Omental fat pad (tissue), 4 donors: ENCODE data around the gene LRCH3. TPM values are rescaled to one million over a fixed set of nuclear protein-coding genes. Genes with fewer than 3 reads are reported as not detected.
"Not testable (repeated sequence)": the region's sequence is repeated elsewhere in the genome, so short reads cannot be mapped to it uniquely, and the experiment has no call there.

Source experiments
- ATAC-seq: fragments of 150-250 bp; one replicate; pipeline ENCODE4 v1.9.1; 2016; ENCODE audit warnings: mild to moderate bottlenecking, moderate library complexity; ENCODE audit not compliant: low FRiP score
- DNase-seq: peaks from one replicate; pipeline ENCODE4 v3.0.0-alpha.2; 2019; ENCODE audit warnings: low spot score
- total RNA-seq, 4 donors: library from RNA; depleted of rRNA; stranded (reverse); fragments of >200 nt; gene quantifications; one replicate each; pipeline ENCODE4 v1.1.0, GENCODE V29; 2016
- TF ChIP-seq, protein P1 (sequence below), 3 donors: fragments of 450-650 bp; IDR thresholded peaks; one replicate each; pipeline ENCODE4 v1.5.1; 2016 to 2017; ENCODE audit warnings: antibody characterized with exemption in 3 of 3, mild to moderate bottlenecking in 3 of 3, moderate library complexity in 2 of 3

The LRCH3 gene
- total RNA-seq, 4 donors from 2014 or later = 34.8 to 70.9 (median 38.0) TPM

DNA sequence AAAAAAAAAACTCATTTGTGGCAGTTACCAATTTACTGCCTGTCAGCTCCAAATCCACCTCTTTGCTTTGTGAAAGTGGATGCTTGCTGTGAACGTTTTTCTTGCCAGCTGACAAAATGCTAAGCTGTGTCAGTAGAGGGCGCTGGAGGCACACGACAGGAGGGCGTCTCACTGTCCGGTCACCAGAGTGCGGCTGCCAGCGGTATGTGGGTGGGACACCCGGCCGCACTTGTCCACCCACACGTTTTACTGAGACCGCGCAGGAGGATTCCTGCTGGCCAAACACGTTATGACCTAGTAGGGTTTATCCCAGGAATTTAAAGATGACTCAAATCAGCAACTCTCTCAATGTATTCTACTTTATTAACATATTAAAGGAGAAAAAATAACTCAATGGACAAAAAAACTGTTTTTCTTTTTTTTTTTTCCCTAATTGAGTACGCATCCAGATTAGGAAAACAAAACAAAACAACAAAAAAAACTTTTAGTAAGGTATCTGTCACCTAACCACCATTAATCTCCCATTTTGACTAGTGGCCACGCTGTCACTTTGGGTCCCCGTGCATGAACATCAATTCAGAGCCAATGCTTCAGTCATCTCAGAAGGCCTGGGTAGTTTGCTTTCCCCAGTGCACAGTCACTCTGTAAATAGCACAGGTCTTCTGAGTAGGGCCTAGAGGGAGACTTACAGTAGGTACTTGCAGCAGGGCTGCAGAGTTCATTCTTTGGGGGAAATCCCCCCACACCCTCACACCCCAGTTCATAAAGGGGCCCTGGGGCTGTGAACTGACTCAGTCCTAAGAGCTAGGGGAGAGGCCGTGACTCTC, 115.2 kb downstream of the LRCH3 start:
- DNase-seq (peak; percentile 88), ATAC-seq (peak; percentile 100)
- TF ChIP-seq, protein P1, sequence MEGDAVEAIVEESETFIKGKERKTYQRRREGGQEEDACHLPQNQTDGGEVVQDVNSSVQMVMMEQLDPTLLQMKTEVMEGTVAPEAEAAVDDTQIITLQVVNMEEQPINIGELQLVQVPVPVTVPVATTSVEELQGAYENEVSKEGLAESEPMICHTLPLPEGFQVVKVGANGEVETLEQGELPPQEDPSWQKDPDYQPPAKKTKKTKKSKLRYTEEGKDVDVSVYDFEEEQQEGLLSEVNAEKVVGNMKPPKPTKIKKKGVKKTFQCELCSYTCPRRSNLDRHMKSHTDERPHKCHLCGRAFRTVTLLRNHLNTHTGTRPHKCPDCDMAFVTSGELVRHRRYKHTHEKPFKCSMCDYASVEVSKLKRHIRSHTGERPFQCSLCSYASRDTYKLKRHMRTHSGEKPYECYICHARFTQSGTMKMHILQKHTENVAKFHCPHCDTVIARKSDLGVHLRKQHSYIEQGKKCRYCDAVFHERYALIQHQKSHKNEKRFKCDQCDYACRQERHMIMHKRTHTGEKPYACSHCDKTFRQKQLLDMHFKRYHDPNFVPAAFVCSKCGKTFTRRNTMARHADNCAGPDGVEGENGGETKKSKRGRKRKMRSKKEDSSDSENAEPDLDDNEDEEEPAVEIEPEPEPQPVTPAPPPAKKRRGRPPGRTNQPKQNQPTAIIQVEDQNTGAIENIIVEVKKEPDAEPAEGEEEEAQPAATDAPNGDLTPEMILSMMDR (IDR thresholded peaks at IDR 0.05) = peak in 1 of 3 donors; percentile 77

DNA sequence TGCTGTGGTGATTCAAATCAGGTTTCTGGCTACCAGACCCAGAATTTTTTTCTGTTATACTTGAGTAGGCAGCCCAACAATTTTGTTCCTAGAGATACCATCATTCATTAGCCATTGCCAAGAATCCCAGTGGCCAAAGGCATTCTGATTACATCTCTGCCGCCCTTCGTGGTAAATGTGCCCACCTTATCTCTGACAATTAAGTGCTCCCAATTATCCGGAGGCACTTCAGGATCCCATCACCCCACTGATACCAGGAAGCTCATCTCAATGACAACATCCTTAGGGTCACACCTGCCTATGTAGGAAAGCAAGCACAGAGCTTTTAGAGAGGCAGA, 115.8 kb downstream of the LRCH3 start:
- TF ChIP-seq, protein P1 (IDR thresholded peaks at IDR 0.05) = no peak
- no peak for DNase-seq
- no peak for ATAC-seq

DNA sequence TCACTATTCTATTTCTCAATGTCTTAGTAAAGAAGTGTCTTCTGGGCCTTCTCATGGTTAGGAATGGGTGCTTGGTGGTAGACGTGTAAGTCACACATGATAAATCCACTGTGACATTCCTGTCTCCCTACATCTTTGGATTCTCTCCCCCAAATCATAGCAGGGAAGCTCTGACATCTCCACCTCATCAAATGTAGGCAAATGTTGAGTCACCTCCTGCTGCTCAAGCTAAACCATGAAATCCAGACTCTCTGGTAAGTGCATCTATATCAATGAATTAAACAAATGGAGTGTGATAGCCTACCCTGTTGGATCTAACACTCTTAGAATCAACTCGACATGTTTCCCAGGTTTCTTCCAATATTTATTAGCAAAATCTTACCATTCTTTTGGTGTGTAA, 116.1 kb downstream of the LRCH3 start:
- ATAC-seq = no peak
- TF ChIP-seq, protein P1 (IDR thresholded peaks at IDR 0.05) = no peak
- DNase-seq = no peak

DNA sequence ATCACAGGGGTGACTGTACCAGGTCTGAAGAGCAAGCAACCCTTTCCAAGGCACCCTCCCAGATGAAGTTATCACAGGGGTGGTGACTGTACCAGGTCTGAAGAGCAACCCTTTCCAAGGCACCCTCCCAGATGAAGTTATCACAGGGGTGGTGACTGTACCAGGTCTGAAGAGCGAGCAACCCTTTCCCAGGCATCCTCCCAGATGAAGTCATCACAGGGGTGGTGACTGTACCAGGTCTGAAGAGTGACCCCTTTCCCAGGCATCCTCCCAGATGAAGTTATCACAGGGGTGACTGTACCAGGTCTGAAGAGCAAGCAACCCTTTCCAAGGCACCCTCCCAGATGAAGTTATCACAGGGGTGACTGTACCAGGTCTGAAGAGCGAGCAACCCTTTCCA, 117.5 kb downstream of the LRCH3 start:
- DNase-seq, ATAC-seq: not testable (repeated sequence)

DNA sequence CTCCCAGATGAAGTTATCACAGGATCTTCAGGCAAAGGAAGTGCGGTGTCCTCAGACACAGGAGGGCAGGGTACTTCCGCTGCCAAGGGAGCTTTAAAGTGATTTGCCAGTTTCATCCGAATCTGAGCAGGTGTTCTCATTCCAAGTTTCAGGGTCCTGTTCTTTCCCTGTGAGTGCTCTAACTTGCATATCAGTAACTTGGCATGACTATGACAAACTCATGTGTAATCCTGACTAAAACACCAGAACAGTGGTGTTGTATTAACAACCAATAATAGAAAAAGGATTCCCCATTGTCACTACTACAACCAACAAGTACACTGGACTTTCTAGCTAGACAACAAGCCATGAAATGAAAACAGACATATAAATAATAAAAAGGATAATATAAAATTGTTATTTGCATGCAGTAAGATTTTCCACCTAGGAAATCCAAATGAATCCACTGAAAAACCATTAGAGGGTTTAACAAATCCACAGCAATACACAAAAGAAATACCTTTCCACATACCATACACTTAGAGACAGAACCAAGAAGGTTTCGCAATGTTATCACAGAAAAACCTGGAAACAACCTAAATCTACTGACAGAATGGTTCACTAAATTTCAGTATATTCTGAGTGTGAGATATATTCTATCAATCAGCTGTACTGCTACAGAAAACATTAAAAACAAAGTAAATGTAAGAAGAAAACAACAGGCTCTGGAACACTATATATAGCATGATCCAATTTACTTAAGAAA, 118.1 kb downstream of the LRCH3 start:
- DNase-seq (no peak), ATAC-seq (no peak)
- TF ChIP-seq, protein P1 (IDR thresholded peaks at IDR 0.05) = no peak

DNA sequence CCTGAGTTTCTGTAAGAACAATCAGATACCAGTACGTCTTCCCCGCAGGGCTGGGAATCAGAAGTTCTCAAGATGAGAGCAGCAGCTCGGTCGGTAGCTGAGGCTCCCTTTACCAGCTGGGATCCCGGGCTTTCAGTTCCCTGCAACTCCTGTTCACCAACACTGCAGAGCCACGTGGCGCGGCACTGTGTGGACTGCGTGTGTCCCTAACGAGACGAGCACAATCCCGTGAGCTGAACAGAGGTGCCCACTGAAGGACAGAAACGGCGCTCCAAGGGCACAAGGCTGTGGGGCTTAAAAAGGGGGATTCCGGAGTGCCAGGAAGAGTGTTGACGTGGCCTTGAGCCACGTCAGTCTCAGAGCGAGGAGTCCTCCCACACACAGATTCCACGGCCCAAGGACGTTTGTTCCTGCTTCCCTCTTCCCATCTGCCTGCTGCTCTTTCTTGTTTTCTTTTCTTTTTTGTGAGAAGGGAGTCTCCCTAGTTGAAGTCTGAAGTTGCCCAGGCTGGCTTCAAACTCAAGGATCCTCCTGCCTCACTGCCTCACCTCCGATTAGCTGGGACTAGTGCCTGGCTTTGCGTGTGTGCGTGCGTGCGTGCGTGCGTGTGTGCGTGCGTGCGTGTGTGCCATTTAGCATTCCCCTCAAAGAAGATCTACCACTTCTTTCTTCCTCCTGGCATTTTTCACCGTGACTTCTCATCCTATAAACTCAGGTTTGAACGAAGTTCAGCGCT, 121.9 kb downstream of the LRCH3 start:
- ATAC-seq = no peak
- TF ChIP-seq, protein P1 (IDR thresholded peaks at IDR 0.05) = no peak

DNA sequence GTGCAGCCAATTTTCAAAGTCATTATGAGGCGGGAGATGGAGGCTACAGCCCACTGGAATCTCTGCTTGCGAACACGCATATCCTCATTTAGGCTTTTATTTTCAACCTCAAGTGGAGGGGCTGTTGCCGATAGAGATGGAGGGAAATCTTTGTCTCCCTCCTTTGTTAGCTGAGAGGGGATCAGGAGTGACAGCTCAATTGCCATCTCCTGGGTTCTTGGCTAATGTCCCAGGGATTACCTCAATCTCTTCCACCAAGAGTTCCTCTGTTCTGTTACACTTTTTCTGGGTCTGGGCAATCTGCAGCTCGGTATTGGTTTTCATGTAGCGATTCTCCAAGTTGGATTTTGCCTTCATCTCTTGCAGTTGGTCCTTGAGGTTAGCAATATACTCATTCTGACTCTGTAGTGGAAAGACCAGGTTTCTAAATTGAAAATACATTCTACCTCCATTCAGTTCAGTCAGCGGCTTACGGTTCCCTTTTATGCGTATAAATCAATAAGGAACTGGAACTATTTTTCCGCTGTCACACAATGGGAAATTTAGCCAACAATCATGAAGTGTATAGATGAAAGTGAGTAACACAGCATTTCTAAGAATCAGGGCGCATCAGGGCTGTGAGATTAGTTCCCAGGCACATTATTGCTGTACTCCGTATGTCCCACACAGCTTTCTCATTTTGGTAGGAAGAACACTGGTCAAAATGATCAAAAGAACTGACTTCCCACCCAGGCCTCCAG, 122.8 kb downstream of the LRCH3 start:
- TF ChIP-seq, protein P1 (IDR thresholded peaks at IDR 0.05) = no peak
- DNase-seq = no peak
- ATAC-seq = no peak

More for the DNA sequence above, 121.9 kb downstream of the LRCH3 start:
- no peak for DNase-seq

DNA sequence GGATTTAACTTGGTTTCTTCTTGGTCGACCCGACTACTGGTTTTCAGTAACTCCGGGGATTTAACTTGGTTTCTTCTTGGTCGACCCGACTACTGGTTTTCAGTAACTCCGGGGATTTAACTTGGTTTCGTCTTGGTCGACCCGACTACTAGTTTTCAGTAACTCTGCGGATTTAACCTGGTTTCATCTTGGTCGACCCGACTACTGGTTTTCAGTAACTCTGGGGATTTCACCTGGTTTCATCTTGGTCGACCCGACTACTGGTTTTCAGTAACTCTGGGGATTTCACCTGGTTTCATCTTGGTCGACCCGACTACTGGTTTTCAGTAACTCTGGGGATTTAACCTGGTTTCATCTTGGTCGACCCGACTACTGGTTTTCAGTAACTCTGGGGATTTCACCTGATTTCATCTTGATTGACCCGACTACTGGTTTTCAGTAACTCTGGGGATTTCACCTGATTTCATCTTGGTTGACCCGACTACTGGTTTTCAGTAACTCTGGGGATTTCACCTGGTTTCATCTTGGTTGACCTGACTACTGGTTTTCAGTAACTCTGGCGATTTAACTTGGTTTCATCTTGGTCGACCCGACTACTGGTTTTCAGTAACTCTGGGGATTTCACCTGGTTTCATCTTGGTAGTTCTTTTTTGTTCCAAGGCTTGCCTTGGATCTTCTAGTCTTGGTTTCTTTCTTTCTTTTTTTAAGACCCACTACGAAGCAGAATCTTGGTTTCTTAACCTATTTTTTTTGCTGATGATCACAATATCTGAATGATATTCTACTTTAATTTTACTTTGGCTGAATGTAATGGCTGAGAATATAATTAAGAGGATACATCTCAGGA, 130.6 kb downstream of the LRCH3 start:
- DNase-seq, ATAC-seq: not testable (repeated sequence)
